Measurements from ENCODE around the gene LRFN3. TPM values are rescaled to one million over a fixed set of nuclear protein-coding genes. Genes with fewer than 3 reads are reported as not detected.

The LRFN3 gene
- total and polyA plus RNA-seq, 2 of the 13 experiments (the other 11 are each of a cell fraction or from before 2014, with no cell fraction given): 0.74 to 1.6 TPM

GRCh38 chr19:35963514-35963913 lies 27.3 kb downstream of the LRFN3 start (continued):
- TF ChIP-seq IRF2 (CRISPR knock-in tag; IDR thresholded peaks at IDR 0.05): 0 out of 2 replicates have a peak, but pooled peaks have one; percentile 56
- TF ChIP-seq ZNF607 (CRISPR knock-in tag; IDR thresholded peaks at IDR 0.05; ENCODE audit: borderline replicate concordance): peak; percentile 77
- no peak for TF ChIP-seq JUND (CRISPR knock-in tag; IDR thresholded peaks at IDR 0.05)
- no peak for TF ChIP-seq MLLT10 (CRISPR knock-in tag; IDR thresholded peaks at IDR 0.05)
- TF ChIP-seq BORCS8-MEF2B (CRISPR knock-in tag; IDR thresholded peaks at IDR 0.05): peak; percentile 95
- TF ChIP-seq MED13 (CRISPR knock-in tag; IDR thresholded peaks at IDR 0.05): peak; percentile 45; the same call in 1 of the 2 replicates
- TF ChIP-seq PAF1 (CRISPR knock-in tag; IDR thresholded peaks at IDR 0.05): no peak
- peak; percentile 63; the same call in 1 of the 2 replicates for TF ChIP-seq ZNF891 (CRISPR knock-in tag; IDR thresholded peaks at IDR 0.05)
- 0 out of 2 replicates have a peak, but pooled peaks have one; percentile 77 for TF ChIP-seq SMAD3 (CRISPR knock-in tag; IDR thresholded peaks at IDR 0.05)
- TF ChIP-seq ZNF235 (CRISPR knock-in tag; IDR thresholded peaks at IDR 0.05; ENCODE audit: borderline replicate concordance): peak; percentile 69; the same call in 1 of the 2 replicates
- TF ChIP-seq ZZZ3 (CRISPR knock-in tag; IDR thresholded peaks at IDR 0.05; ENCODE audit: borderline replicate concordance): no peak
- TF ChIP-seq ZBTB20 (CRISPR knock-in tag; IDR thresholded peaks at IDR 0.05; ENCODE audit: borderline replicate concordance, low read depth): peak; percentile 69; the same call in 1 of the 2 replicates
- TF ChIP-seq, protein P1, sequence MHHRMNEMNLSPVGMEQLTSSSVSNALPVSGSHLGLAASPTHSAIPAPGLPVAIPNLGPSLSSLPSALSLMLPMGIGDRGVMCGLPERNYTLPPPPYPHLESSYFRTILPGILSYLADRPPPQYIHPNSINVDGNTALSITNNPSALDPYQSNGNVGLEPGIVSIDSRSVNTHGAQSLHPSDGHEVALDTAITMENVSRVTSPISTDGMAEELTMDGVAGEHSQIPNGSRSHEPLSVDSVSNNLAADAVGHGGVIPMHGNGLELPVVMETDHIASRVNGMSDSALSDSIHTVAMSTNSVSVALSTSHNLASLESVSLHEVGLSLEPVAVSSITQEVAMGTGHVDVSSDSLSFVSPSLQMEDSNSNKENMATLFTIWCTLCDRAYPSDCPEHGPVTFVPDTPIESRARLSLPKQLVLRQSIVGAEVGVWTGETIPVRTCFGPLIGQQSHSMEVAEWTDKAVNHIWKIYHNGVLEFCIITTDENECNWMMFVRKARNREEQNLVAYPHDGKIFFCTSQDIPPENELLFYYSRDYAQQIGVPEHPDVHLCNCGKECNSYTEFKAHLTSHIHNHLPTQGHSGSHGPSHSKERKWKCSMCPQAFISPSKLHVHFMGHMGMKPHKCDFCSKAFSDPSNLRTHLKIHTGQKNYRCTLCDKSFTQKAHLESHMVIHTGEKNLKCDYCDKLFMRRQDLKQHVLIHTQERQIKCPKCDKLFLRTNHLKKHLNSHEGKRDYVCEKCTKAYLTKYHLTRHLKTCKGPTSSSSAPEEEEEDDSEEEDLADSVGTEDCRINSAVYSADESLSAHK (CRISPR knock-in tag; IDR thresholded peaks at IDR 0.05; ENCODE audit: borderline replicate concordance): peak; percentile 61; the same call in 1 of the 2 replicates
- TF ChIP-seq CREM (IDR thresholded peaks at IDR 0.05): no peak
- no peak for TF ChIP-seq CREM (CRISPR knock-in tag; IDR thresholded peaks at IDR 0.05)
- TF ChIP-seq, protein P2, sequence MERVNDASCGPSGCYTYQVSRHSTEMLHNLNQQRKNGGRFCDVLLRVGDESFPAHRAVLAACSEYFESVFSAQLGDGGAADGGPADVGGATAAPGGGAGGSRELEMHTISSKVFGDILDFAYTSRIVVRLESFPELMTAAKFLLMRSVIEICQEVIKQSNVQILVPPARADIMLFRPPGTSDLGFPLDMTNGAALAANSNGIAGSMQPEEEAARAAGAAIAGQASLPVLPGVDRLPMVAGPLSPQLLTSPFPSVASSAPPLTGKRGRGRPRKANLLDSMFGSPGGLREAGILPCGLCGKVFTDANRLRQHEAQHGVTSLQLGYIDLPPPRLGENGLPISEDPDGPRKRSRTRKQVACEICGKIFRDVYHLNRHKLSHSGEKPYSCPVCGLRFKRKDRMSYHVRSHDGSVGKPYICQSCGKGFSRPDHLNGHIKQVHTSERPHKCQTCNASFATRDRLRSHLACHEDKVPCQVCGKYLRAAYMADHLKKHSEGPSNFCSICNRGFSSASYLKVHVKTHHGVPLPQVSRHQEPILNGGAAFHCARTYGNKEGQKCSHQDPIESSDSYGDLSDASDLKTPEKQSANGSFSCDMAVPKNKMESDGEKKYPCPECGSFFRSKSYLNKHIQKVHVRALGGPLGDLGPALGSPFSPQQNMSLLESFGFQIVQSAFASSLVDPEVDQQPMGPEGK (CRISPR knock-in tag; IDR thresholded peaks at IDR 0.05): 0 out of 2 replicates have a peak, but pooled peaks have one; percentile 32
- TF ChIP-seq IRX3 (CRISPR knock-in tag; IDR thresholded peaks at IDR 0.05; ENCODE audit: borderline replicate concordance, low read depth): peak; percentile 69; the same call in 1 of the 2 replicates
- TF ChIP-seq MYNN (CRISPR knock-in tag; IDR thresholded peaks at IDR 0.05; ENCODE audit: low read depth): no peak
- peak; percentile 68; the same call in 2 of the 3 replicates for TF ChIP-seq MXI1 (IDR thresholded peaks at IDR 0.05; ENCODE audit: borderline replicate concordance, low read depth, low read length)
- TF ChIP-seq, protein P3, sequence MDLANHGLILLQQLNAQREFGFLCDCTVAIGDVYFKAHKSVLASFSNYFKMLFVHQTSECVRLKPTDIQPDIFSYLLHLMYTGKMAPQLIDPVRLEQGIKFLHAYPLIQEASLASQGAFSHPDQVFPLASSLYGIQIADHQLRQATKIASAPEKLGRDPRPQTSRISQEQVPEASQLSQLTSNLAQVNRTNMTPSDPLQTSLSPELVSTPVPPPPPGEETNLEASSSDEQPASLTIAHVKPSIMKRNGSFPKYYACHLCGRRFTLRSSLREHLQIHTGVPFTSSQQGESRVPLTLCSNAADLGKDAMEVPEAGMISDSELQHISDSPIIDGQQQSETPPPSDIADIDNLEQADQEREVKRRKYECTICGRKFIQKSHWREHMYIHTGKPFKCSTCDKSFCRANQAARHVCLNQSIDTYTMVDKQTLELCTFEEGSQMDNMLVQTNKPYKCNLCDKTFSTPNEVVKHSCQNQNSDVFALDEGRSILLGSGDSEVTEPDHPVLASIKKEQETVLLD (CRISPR knock-in tag; IDR thresholded peaks at IDR 0.05; ENCODE audit: low read depth): no peak
- TF ChIP-seq ZNF567 (CRISPR knock-in tag; IDR thresholded peaks at IDR 0.05; ENCODE audit: borderline replicate concordance): no peak
- peak; percentile 93 for TF ChIP-seq BRCA1 (CRISPR knock-in tag; IDR thresholded peaks at IDR 0.05)

Measured in HepG2 (cell line).